ENCODE data around the gene CNOT8.

DNA sequence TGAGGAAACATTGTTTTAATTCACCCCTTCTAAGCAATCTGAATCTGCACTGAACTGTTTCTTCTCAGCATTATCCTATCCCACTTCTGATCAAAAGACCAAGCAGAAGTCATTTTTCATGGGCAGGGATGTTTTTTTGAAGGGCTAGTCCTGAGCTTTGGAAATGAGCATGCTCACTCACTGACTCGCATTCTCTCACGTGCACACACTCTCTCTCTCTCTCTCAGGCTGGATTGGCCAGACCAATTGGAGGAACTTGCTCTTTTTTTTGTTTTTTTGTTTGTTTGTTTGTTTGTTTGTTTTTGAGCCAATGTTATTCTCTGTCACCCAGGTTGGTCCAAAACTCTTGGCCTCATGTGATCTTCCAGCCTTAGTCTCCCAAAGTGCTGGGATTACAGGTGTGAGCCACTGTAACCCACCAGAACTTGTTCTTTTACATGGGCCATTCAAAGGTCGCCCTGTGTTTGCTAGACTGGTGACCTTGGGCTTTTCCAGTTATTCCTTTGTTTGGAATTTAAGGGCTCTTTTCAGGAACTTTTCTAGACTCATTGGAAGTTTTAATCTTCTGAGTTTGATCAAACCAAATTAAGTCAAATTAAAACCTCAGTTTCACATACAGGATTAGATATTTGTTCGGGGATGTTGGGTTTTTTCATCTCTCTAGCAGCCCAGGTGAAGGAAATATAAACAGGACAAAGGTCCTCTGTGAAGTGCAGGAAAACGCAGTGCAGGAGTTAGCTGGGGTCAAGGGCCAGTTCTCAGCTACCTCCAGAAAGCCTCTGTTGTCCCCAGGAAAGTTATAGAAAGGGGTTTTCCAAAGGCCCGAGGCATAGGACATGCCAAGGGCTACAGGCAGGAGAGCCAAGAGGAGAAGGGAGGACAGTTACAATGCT is 21.2 kb upstream of the CNOT8 start:
- TF ChIP-seq CREB1 (IDR thresholded peaks at IDR 0.05) = no peak
- TF ChIP-seq CREB1 (CRISPR knock-in tag; IDR thresholded peaks at IDR 0.05) = no peak
- TF ChIP-seq ZNF140 (CRISPR knock-in tag; IDR thresholded peaks at IDR 0.05) = no peak
- TF ChIP-seq SREBF2 (CRISPR knock-in tag; IDR thresholded peaks at IDR 0.05) = no peak
- TF ChIP-seq, protein P1, sequence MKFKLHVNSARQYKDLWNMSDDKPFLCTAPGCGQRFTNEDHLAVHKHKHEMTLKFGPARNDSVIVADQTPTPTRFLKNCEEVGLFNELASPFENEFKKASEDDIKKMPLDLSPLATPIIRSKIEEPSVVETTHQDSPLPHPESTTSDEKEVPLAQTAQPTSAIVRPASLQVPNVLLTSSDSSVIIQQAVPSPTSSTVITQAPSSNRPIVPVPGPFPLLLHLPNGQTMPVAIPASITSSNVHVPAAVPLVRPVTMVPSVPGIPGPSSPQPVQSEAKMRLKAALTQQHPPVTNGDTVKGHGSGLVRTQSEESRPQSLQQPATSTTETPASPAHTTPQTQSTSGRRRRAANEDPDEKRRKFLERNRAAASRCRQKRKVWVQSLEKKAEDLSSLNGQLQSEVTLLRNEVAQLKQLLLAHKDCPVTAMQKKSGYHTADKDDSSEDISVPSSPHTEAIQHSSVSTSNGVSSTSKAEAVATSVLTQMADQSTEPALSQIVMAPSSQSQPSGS (CRISPR knock-in tag; IDR thresholded peaks at IDR 0.05) = no peak
